GM21786 (cell line): ENCODE measurements around the gene AP3S2.
"Not testable (repeated sequence)": the region's sequence is repeated elsewhere in the genome, so short reads cannot be mapped to it uniquely, and the experiment has no call there.

Source experiments
- ATAC-seq: cut with Tn5 transposase; IDR thresholded peaks from one replicate; pipeline ENCODE4 v1.9.1; 2021; ENCODE audit not compliant: unreplicated experiment

AP3S2 gene

GRCh38 chr15:89802986-89803824 is 90.6 kb downstream of the AP3S2 start:
- ATAC-seq: no peak

GRCh38 chr15:89802231-89802928 is 91.4 kb downstream of the AP3S2 start:
- ATAC-seq: no peak

GRCh38 chr15:89801471-89802195 is 92.2 kb downstream of the AP3S2 start:
- no peak for ATAC-seq

GRCh38 chr15:89799918-89800498 is 93.8 kb downstream of the AP3S2 start:
- ATAC-seq: no peak

GRCh38 chr15:89799011-89799911 is 94.5 kb downstream of the AP3S2 start:
- no peak for ATAC-seq

GRCh38 chr15:89797678-89798201 is 96.1 kb downstream of the AP3S2 start:
- no peak for ATAC-seq

- ATAC-seq: no peak
These were observed 97.8 kb downstream of the AP3S2 start for GRCh38 chr15:89795996-89796395.

- no peak for ATAC-seq
These were observed 99.1 kb downstream of the AP3S2 start for GRCh38 chr15:89794627-89795241.

GRCh38 chr15:89792106-89792805 is 101.5 kb downstream of the AP3S2 start:
- ATAC-seq: no peak

- no peak for ATAC-seq
These were observed 103.1 kb downstream of the AP3S2 start for GRCh38 chr15:89790661-89791060.

GRCh38 chr15:89790206-89790605 is 103.6 kb downstream of the AP3S2 start:
- no peak for ATAC-seq

- not testable (repeated sequence) for ATAC-seq
These were observed 105.2 kb downstream of the AP3S2 start for GRCh38 chr15:89788585-89788984.

GRCh38 chr15:89787944-89788343 is 105.8 kb downstream of the AP3S2 start:
- no peak for ATAC-seq

GRCh38 chr15:89785774-89786140 is 108.0 kb downstream of the AP3S2 start:
- no peak for ATAC-seq

GRCh38 chr15:89785064-89785773 is 108.6 kb downstream of the AP3S2 start:
- ATAC-seq: no peak

- no peak for ATAC-seq
These were observed 109.2 kb downstream of the AP3S2 start for GRCh38 chr15:89784686-89784960.

- ATAC-seq: no peak
These were observed 109.7 kb downstream of the AP3S2 start for GRCh38 chr15:89783861-89784685.
